Effector memory CD8-positive, alpha-beta T cell (primary cell): Measurements from ENCODE around the gene APOBEC2.
A peak's percentile ranks its signal among the peaks of the same experiment; 100 is the strongest.

ENCODE experiments used
- ATAC-seq: fragments of 150-1000 bp; cut with Tn5 transposase; replicated peaks from 2 replicates; pipeline ENCODE4 v1.10.0; 2021; ENCODE audit warnings: mild to moderate bottlenecking, moderate library complexity
- DNase-seq, 3 experiments: peaks; one replicate each; pipeline ENCODE4 v3.0.0; 2021
- H3K27ac Mint-ChIP-seq, 2 donors: one replicate each; pipeline ENCODE4 v1.8.0; 2022; ENCODE audit warnings: mild to moderate bottlenecking in 2 of 2, mixed read lengths in 2 of 2, moderate library complexity in 2 of 2
- H3K27me3 Mint-ChIP-seq, 2 donors: one replicate each; pipeline ENCODE4 v1.8.0; 2022; ENCODE audit warnings: mixed read lengths in 2 of 2
- H3K36me3 Mint-ChIP-seq: one replicate; pipeline ENCODE4 v1.8.0; 2022; ENCODE audit warnings: mild to moderate bottlenecking, moderate library complexity, mixed read lengths; ENCODE audit not compliant: insufficient read depth
- H3K4me1 Mint-ChIP-seq, 2 donors: one replicate each; pipeline ENCODE4 v1.8.0; 2022; ENCODE audit warnings: low read depth in 2 of 2, mixed read lengths in 2 of 2
- H3K4me3 Mint-ChIP-seq, 2 donors: one replicate each; pipeline ENCODE4 v1.8.0; 2022; ENCODE audit warnings: mild to moderate bottlenecking in 2 of 2, mixed read lengths in 2 of 2, moderate library complexity in 2 of 2
- H3K9me3 Mint-ChIP-seq, 2 donors: one replicate each; pipeline ENCODE4 v1.8.0; 2022; ENCODE audit warnings: mixed read lengths in 2 of 2

The APOBEC2 gene

DNA sequence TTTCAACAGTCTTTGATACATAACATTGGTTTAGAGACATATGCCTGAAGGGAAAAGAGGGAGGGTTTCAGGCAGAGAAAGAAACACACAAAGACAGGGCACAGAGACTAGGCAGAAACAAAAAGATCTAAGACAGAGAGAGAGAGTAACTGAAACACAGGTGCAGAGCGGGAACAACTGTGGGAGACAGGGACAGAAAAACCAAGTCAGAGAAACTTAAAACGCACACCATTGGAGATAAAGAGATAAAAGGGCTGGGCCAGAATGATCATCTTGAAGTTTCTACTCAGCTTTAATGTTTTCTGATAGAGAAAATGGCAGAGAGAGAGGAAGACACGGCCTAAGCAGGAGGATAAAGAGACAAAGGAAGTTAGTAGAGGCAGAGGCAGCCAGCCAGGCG lies 25.8 kb upstream of the APOBEC2 start:
- ATAC-seq = no peak
- Mint-ChIP-seq H3K36me3 (no peaks in the 10 kb centered on the region), H3K4me3 (peak overlapping the region; percentile 66 to 73), H3K27ac (peak overlapping the region; percentile 55 to 91), H3K4me1 (peaks cover 12 to 22% of the 10 kb centered on the region in 2 donors), H3K9me3 (no peaks in the 10 kb centered on the region), H3K27me3 (no peaks in the 10 kb centered on the region)
- DNase-seq = no peak

DNA sequence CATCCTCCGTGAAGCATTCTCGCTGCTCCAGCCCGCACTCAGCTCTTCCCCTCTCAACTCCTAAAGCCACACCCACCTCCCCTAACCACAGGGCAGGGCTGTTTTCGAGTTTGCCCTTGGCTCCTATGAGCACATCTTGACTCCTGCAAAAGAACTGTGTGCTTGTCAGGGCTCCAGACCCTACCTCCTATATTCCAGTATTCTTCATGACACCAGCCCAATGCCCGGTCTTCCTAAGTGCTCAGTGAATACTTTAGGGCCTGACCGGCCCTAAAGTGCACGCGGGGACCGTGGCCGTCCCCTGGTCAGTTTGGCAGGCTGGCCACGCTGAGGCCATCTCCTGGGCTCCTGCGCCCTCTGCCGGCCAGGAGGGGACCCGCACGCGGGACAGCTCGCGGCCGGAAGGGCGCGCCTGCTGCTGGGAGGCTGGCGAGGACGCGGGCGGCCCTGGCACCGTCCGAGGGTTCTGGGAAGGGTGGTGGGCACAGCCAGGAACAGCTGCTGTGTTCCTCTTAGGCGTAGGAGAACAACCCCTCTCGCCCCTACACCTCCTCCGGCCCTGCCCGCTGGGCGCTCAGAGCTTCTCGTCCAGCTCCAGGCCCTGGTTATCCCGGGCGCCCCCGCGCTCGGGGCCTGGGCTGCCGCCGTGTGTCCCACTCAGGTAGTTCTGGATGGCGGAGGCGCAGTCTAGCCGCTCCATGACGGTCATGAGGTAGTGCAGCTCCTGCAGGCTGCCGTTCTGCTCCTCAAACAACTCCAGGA lies 25.0 kb upstream of the APOBEC2 start:
- H3K9me3 Mint-ChIP-seq = no peaks in the 10 kb centered on the region
- H3K27ac Mint-ChIP-seq = peak overlapping the region; percentile 55 to 91
- ATAC-seq (peak; percentile 91), DNase-seq (peak; percentile 65 to 74 (median 74))
- H3K4me3 Mint-ChIP-seq = peak overlapping the region; percentile 66 to 73
- no peaks in the 10 kb centered on the region for H3K27me3 Mint-ChIP-seq
- no peaks in the 10 kb centered on the region for H3K36me3 Mint-ChIP-seq
- peaks cover 12 to 22% of the 10 kb centered on the region in 2 donors for H3K4me1 Mint-ChIP-seq

DNA sequence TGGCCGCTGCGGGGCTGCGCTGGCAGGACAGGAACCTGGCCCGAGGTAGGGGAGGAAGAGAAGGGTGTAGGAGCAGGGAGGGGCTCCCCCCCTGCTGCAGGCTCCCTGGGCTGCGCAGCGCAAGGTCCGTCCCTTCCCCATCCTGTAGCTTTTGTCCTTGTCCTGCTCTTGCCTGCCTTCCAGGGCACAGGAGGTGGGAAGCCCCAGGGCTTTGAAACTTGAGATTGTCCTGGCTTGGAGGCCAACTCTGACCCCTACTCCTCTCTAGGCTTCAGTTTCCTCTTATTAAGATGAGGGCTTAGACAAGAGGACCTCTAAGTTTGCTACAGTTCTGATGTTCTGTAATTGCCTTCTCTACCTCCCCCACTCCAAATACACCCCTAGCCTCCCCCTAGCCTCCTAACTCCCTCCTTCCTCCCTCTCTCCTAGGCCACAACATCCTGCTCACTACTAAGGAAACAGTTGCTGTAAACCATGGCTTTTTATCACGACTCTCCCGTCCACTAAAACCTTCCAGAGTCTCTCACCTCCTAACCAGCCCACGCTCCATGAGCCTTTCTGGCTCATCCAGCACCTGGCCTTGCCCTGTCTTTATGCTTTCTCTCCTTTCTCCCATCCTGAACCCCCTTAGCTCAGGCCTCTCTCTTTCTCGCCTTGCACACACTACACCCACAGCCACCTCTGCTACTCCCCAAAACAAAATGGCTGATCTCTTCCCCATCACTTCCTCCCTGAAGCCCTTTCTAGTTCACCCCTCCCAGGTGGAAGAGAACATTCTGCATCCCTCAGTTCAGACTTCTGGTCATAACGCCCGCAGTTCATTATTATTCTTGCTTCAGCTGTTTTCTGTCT lies 24.2 kb upstream of the APOBEC2 start:
- ATAC-seq = no peak
- H3K27me3 Mint-ChIP-seq = no peaks in the 10 kb centered on the region

DNA sequence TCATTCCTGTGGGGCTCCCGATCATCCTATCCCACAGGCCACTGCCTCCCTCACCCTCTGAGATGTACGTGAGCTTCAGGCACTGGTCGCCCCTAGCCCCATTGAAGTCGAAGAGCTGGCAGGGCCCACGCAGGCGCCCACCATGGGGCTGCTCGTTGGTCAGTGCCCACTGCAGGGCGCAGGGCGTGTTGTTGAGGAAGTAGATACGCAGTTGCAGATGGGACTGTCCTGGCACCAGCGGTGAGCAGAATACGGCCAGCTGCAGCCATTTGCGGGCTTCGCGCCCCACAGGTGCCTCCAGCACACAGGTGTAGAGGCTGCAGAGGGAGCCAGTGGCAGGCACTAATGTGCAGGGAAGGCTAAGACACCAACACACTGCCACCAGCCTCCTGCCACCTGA lies 20.2 kb upstream of the APOBEC2 start:
- ATAC-seq = no peak
- Mint-ChIP-seq H3K27ac (peak overlapping the region in 1 of 2 donors; percentile 32), H3K4me3 (no peak overlapping the region), H3K36me3 (no peaks in the 10 kb centered on the region), H3K4me1 (peaks cover 7 to 13% of the 10 kb centered on the region in 2 donors), H3K27me3 (no peaks in the 10 kb centered on the region), H3K9me3 (no peaks in the 10 kb centered on the region)
- no peak for DNase-seq

More for the DNA sequence above, 24.2 kb upstream of the APOBEC2 start:
- no peak for DNase-seq
- Mint-ChIP-seq H3K4me3 (peak overlapping the region; percentile 66 to 73), H3K27ac (peak overlapping the region; percentile 55 to 91), H3K36me3 (no peaks in the 10 kb centered on the region), H3K4me1 (peaks cover 12 to 22% of the 10 kb centered on the region in 2 donors), H3K9me3 (no peaks in the 10 kb centered on the region)

DNA sequence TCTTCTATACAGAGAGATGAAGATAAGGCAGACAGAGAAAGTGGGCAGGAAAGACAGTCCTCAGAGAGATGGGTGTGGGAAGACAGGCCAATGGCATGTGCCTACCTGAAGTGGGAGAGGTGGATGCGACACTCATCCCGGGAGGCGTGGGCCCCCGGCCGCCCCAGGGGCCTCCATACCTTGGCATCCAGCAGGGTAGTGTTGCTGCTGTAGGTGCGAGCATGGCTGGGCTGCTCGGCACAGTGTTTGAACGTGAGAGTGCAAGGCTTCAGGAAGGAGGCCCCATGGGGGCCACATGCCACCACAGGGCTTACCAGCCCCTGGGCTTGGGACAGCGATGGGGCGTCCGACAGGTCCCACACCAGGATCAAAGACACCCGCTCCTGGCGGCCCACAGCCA lies 19.2 kb upstream of the APOBEC2 start:
- Mint-ChIP-seq H3K4me3 (no peak overlapping the region), H3K9me3 (no peaks in the 10 kb centered on the region), H3K27me3 (no peaks in the 10 kb centered on the region), H3K4me1 (peaks cover 5 to 10% of the 10 kb centered on the region in 2 donors), H3K36me3 (no peaks in the 10 kb centered on the region), H3K27ac (no peak overlapping the region)
- DNase-seq (no peak), ATAC-seq (no peak)

DNA sequence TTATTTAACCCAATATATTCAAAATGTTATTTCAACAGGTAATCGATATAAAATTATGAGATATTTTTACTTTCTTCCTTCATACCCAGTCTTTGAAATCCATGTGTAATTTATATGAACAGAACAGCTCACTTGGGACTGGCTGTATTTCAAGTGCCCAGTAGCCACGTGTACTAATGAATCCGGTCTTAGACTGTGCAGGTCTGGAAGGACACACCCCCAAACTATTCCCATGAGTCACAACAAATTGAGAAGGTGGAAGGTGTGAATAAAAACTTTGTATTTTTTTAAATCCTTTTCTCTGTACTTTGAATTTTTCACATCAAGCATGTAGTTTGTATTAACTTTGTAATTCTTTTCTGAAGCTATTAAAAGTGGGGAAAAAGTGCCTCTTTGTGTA lies 16.8 kb upstream of the APOBEC2 start:
- Mint-ChIP-seq H3K27me3 (no peaks in the 10 kb centered on the region), H3K4me3 (no peak overlapping the region), H3K36me3 (no peaks in the 10 kb centered on the region), H3K27ac (no peak overlapping the region), H3K4me1 (peaks cover under 1 to 4% of the 10 kb centered on the region in 2 donors), H3K9me3 (no peaks in the 10 kb centered on the region)
- ATAC-seq (no peak), DNase-seq (no peak)

DNA sequence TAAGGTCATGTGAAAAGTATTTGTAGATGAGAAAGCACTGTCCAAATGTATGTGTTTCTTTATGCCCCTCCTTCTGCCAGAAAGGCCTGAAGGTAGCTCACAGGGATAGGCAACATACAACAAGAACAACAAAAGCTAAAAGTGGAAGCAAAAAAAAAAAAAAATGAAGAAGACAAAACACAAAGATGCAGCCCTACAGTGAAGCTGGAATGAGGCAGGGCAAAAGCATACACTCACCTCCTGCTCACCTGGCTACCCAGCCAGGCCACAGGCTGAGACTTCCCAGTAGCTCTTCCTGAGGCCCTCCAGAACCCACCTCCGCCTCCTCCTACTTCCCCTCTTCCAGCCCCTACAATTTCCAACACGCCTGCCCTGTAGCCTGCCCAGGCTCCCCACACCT lies 16.4 kb upstream of the APOBEC2 start:
- Mint-ChIP-seq H3K9me3 (no peaks in the 10 kb centered on the region), H3K27ac (no peak overlapping the region), H3K36me3 (no peaks in the 10 kb centered on the region), H3K4me1 (peaks cover 0 to 4% of the 10 kb centered on the region in 2 donors), H3K27me3 (no peaks in the 10 kb centered on the region), H3K4me3 (no peak overlapping the region)
- no peak for DNase-seq
- ATAC-seq = no peak

DNA sequence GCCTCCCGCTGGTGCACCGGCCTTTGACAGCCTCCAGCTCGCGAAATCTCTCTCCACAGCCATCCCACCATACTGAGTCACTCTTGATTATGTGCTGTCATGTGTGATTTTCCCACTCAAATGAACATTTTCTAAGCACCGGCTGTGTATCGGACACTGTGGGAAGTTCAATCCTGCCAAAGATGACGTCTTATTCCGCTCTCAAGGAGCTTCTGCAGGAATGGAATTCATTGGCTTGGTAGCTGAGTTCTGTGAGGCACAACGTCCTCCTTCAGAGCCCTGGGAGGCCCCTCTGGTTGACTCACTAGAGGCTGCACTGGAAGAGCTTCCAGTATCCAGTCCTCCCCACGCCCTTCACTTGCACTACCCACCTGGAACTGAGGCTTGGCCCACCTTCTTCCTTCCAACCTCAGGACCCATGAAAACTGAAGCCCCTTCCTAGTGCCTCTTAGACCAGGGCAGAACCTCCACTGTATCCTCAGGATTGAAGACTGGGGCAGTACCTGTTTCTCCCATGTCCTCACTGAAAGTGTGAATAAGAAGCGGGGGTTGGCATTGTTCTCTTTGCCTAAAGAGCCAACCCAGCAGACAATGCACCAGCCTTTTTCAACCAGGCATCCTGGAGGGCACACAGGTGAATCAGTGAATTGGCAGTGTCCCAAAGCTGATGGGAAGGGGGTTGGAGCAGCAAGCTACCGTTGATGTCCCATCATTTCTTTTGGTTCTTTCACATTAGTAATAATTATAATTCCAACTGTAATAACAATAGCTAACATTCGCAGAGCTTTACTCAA lies 15.7 kb upstream of the APOBEC2 start:
- Mint-ChIP-seq H3K27ac (no peak overlapping the region), H3K36me3 (no peaks in the 10 kb centered on the region), H3K9me3 (no peaks in the 10 kb centered on the region), H3K4me3 (no peak overlapping the region), H3K4me1 (peaks cover 0 to 4% of the 10 kb centered on the region in 2 donors), H3K27me3 (no peaks in the 10 kb centered on the region)
- no peak for ATAC-seq
- DNase-seq = no peak

DNA sequence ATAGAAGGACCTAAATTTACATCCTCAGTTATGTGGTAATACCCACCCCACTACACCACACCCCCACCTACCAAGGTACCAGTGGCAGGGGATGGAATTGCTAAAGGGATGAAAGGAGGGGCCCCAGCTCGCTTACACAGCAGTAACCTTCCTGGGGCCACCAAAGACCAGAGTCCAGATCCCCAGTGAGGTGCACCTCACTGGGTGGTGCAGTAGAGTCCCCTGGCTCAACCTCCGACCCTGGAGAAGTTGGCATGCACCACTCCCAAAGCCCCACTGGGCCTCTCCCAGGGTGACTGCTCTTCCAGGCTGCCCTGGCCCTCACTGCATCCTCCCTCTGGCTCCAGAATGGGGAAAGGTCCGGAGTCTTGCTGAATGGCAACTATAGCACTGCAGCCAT lies 14.8 kb upstream of the APOBEC2 start:
- Mint-ChIP-seq H3K27ac (no peak overlapping the region), H3K9me3 (no peaks in the 10 kb centered on the region), H3K4me1 (peaks cover 0 to 4% of the 10 kb centered on the region in 2 donors), H3K4me3 (no peak overlapping the region), H3K36me3 (no peaks in the 10 kb centered on the region), H3K27me3 (no peaks in the 10 kb centered on the region)
- DNase-seq (no peak), ATAC-seq (no peak)

DNA sequence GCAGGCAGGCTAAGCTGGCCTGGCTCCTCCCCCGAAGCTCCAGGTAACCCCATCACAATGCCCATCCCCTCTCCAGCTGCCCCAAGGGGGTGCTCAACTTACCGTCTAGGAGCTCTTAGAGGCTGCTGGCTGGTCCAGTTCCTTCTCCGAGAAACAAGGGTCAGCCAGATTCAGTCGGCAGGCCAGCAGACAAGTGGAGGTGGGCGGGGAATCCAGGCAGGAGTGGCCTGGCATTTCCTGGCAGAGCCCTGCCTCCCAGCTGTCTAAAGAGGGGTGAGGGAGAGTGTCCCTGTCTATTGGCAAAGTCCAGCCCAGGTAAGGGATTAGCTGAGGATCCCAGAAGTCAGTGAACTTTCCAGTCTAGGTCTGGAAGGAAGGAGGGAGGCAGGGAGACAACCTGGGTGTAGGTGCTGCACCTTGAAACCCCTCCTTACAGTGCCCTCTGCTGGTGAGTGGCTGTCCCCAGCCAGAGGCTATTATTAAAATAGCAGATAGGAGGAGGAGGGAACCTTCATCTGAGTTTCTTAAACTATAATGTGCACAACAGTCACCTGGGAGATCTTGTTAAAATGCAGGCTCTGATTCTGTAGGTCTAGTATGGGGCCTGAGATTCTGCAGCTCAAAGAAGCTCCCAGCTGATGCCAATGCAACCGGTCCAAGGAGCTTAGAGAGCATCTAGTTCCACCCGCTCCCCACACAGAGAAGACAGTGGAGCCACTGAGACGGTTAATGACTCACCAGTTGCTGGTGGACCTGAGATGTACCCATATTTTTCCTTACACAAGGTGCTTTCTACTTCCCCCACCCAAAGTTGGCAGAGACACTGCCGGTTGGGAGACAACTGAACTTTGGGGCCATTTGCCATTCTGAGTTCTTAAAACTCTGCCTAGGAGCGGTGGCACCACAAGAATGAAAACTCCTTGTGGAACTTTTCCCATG lies 13.7 kb upstream of the APOBEC2 start, which contains the start of gene UNC5CL:
Gene UNC5CL (minus strand): TSS at position 162 of the 939 bp plus-strand sequence. CDS start 4,147 bp downstream, outside the sequence.
- no peak within 1 kb of the TSS for H3K4me3 Mint-ChIP-seq
- no peaks in the 10 kb centered on the region for H3K36me3 Mint-ChIP-seq
- H3K9me3 Mint-ChIP-seq = no peaks in the 10 kb centered on the region
- ATAC-seq (peak; percentile 54), DNase-seq (peak; percentile 33 to 45 (median 41))
- H3K4me1 Mint-ChIP-seq = peaks cover 0 to 4% of the 10 kb centered on the region in 2 donors
- H3K27me3 Mint-ChIP-seq = no peaks in the 10 kb centered on the region
- no peak within 1 kb of the TSS for H3K27ac Mint-ChIP-seq

DNA sequence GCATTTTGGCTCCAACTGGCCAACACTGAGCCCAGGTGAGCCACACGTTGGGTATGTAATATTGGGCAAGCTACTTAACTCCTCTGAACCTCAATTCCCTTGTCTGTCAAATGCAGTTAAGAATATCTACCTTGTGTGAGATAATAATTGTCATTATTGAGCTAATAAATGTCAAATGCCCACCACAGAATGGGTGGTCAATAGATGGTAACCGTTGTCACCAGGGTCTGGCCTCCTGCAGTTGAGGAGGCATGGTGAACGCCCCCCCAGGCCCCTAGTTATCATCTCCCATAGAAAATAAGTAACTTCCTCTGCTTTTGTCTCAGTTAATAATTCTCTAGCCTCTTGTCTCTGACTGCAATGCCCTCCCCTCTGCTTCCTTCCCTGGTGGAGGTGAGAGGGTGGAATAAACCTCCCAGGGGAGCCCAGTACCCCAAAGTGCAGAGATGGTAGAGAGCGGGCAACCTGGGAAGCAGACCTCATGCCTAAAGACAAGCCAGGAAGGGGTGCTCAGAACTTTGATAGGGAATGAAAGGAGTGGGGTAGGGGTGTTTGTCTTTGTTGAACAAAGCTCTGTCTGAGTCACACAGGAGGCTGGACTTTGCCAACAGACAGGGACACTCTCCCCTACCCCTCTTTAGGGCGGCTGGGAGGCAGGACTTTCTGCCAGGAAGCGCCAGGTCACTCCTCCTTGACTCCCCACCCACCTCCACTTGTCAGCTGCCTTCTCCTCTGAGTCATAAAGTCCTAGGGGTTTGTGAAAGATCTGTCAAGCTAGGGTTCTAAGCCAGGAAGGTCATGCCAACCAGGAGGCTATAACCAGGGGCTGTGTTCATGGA lies 12.7 kb upstream of the APOBEC2 start:
- H3K4me3 Mint-ChIP-seq = no peak overlapping the region
- H3K36me3 Mint-ChIP-seq = no peaks in the 10 kb centered on the region
- H3K27ac Mint-ChIP-seq = no peak overlapping the region
- no peaks in the 10 kb centered on the region for H3K9me3 Mint-ChIP-seq
- peaks cover 0 to 4% of the 10 kb centered on the region in 2 donors for H3K4me1 Mint-ChIP-seq
- no peak for DNase-seq
- ATAC-seq = no peak
- no peaks in the 10 kb centered on the region for H3K27me3 Mint-ChIP-seq
